IMR-90 (cell line): ENCODE results near the gene GRB10. TPM values are rescaled to one million over a fixed set of nuclear protein-coding genes. Genes with fewer than 3 reads are reported as not detected.

ENCODE experiments used
- ATAC-seq: fragments of 200-7000 bp; cut with Tn5 transposase; 2 replicates; pipeline ENCODE4 v1.9.1; 2020; ENCODE audit warnings: low read depth, mild to moderate bottlenecking, moderate library complexity
- BruUV-seq: library from RNA; stranded (reverse); fragments of 400-500 nt; replicated peaks from 2 replicates; lab custom pipeline; 2021; lab: Mats Ljungman, UMichigan
- CTCF ChIA-PET: fragments of 300-600 bp; formaldehyde crosslinking; extraction: SDS; loops from one replicate; lab custom pipeline; 2021; ENCODE audit warnings: antibody characterized with exemption; lab: Yijun Ruan, JAX
- POLR2A ChIA-PET: fragments of 300-600 bp; sonication (Branson Sonifier 250); formaldehyde crosslinking; loops from one replicate; lab custom pipeline; 2022; ENCODE audit warnings: antibody characterized with exemption; ENCODE audit not compliant: unreplicated experiment; lab: Charles Lee
- DNase-seq: peaks from one replicate; pipeline ENCODE4 v3.0.0; 2013
- H2AFZ ChIP-seq: replicated peaks from 2 replicates; pipeline ENCODE3; 2013; ENCODE audit warnings: low read length, mild to moderate bottlenecking; ENCODE audit not compliant: poor library complexity
- H2AK5ac ChIP-seq: 2 replicates; pipeline ENCODE4 v1.6.1; 2013; ENCODE audit warnings: low read depth, low read length, inconsistent platforms
- H2AK9ac ChIP-seq: replicated peaks from 2 replicates; pipeline ENCODE3; 2013; ENCODE audit warnings: mild to moderate bottlenecking, low read depth, low read length, moderate library complexity; ENCODE audit not compliant: poor library complexity
- H2BK120ac ChIP-seq: 2 replicates; pipeline ENCODE4 v1.6.1; 2013; ENCODE audit warnings: low read depth, low read length, inconsistent platforms
- H2BK15ac ChIP-seq: 3 replicates; pipeline ENCODE4 v1.6.1; 2013; ENCODE audit warnings: low read depth, low read length, inconsistent platforms
- H2BK20ac ChIP-seq: 2 replicates; pipeline ENCODE4 v1.6.1; 2013; ENCODE audit warnings: low read depth, mild to moderate bottlenecking, inconsistent platforms, low read length, moderate library complexity
- H2BK5ac ChIP-seq: 2 replicates; pipeline ENCODE4 v1.6.1; 2013; ENCODE audit warnings: mild to moderate bottlenecking, low read depth, low read length, inconsistent platforms; ENCODE audit not compliant: poor library complexity, severe bottlenecking
- H3K14ac ChIP-seq: replicated peaks from 2 replicates; pipeline ENCODE4 v1.6.1; 2013; ENCODE audit warnings: low read depth, low read length, inconsistent platforms
- H3K18ac ChIP-seq: 2 replicates; pipeline ENCODE4 v1.6.1; 2013; ENCODE audit warnings: low read depth, low read length, control low read depth
- H3K23ac ChIP-seq: 2 replicates; pipeline ENCODE4 v1.6.1; 2013; ENCODE audit warnings: low read depth, low read length, inconsistent platforms
- H3K27ac ChIP-seq: 2 replicates; pipeline ENCODE4 v1.5.1; 2013; ENCODE audit warnings: mild to moderate bottlenecking, control low read depth, low read length; ENCODE audit not compliant: insufficient read depth
- H3K27me3 ChIP-seq: 2 replicates; pipeline ENCODE4 v1.6.1; 2013; ENCODE audit warnings: low read length; ENCODE audit not compliant: control insufficient read depth, insufficient read depth
- H3K36me3 ChIP-seq: 2 replicates; pipeline ENCODE4 v1.6.1; 2013; ENCODE audit warnings: low read length, mixed read lengths; ENCODE audit not compliant: control insufficient read depth, insufficient read depth
- H3K4ac ChIP-seq: 2 replicates; pipeline ENCODE4 v1.6.1; 2013; ENCODE audit warnings: low read depth, low read length, inconsistent platforms
- H3K4me1 ChIP-seq: 2 replicates; pipeline ENCODE4 v1.6.1; 2013; ENCODE audit warnings: low read length, mixed read lengths; ENCODE audit not compliant: control insufficient read depth, insufficient read depth
- H3K4me2 ChIP-seq: 2 replicates; pipeline ENCODE4 v1.6.1; 2013; ENCODE audit warnings: low read depth, mild to moderate bottlenecking, control low read depth, low read length, moderate library complexity
- H3K4me3 ChIP-seq: 2 replicates; pipeline ENCODE4 v1.5.1; 2013; ENCODE audit warnings: low read depth, mild to moderate bottlenecking, control low read depth, low read length, moderate library complexity; ENCODE audit not compliant: insufficient read depth
- H3K56ac ChIP-seq: 2 replicates; pipeline ENCODE4 v1.6.1; 2013; ENCODE audit warnings: low read length, inconsistent platforms; ENCODE audit not compliant: insufficient read depth; ENCODE audit errors: extremely low read depth
- H3K79me1 ChIP-seq, 2 experiments: 2 replicates each; pipeline ENCODE4 v1.6.1; 2013; ENCODE audit warnings: low read length in 2 of 2, inconsistent platforms in 1 of 2, low read depth in 1 of 2
- H3K9ac ChIP-seq: 2 replicates; pipeline ENCODE4 v1.6.1; 2013; ENCODE audit warnings: low read depth, low read length, control low read depth
- H3K9me1 ChIP-seq: 2 replicates; pipeline ENCODE4 v1.6.1; 2013; ENCODE audit warnings: low read length, inconsistent platforms; ENCODE audit not compliant: insufficient read depth
- H3K9me3 ChIP-seq: 2 replicates; pipeline ENCODE4 v1.6.1; 2013; ENCODE audit warnings: low read length; ENCODE audit not compliant: control insufficient read depth, insufficient read depth
- H4K20me1 ChIP-seq: 2 replicates; pipeline ENCODE4 v1.6.1; 2013; ENCODE audit warnings: low read length, inconsistent platforms; ENCODE audit not compliant: insufficient read depth
- H4K5ac ChIP-seq: 2 replicates; pipeline ENCODE4 v1.6.1; 2013; ENCODE audit warnings: mild to moderate bottlenecking, low read depth, low read length, control low read depth
- H4K8ac ChIP-seq, 2 experiments: 2 replicates each; pipeline ENCODE4 v1.6.1; 2013; ENCODE audit warnings: low read depth in 2 of 2, low read length in 2 of 2, control low read depth in 1 of 2, inconsistent platforms in 1 of 2
- H4K91ac ChIP-seq: 2 replicates; pipeline ENCODE4 v1.6.1; 2013; ENCODE audit warnings: low read depth, low read length, inconsistent platforms; ENCODE audit not compliant: insufficient read depth
- BHLHE40 ChIP-seq: fragments of 150-350 bp; IDR thresholded peaks from 2 replicates; pipeline ENCODE4 v1.6.1; 2016; ENCODE audit warnings: mild to moderate bottlenecking, low read depth, low read length
- CEBPB ChIP-seq: IDR thresholded peaks from 2 replicates; pipeline ENCODE4 v1.6.1; 2012; ENCODE audit warnings: low read depth, low read length, improper control_type of control experiment
- CHD1 ChIP-seq: IDR thresholded peaks from 2 replicates; pipeline ENCODE4 v1.6.1; 2012; ENCODE audit warnings: low read depth, low read length, improper control_type of control experiment
- CTCF ChIP-seq: conservative IDR thresholded peaks from 2 replicates; pipeline ENCODE4 v1.5.1; 2012; ENCODE audit warnings: mild to moderate bottlenecking, low read depth, low read length, improper control_type of control experiment
- ELK1 ChIP-seq: fragments of 150-350 bp; IDR thresholded peaks from 2 replicates; pipeline ENCODE4 v1.6.1; 2016; ENCODE audit warnings: low read depth, mild to moderate bottlenecking, low read length, moderate library complexity, borderline replicate concordance
- FOS ChIP-seq: fragments of 150-350 bp; IDR thresholded peaks from 2 replicates; pipeline ENCODE4 v1.6.1; 2016; ENCODE audit warnings: low read depth, low read length
- MAFK ChIP-seq: IDR thresholded peaks from 2 replicates; pipeline ENCODE4 v1.6.1; 2012; ENCODE audit warnings: low read depth, low read length, improper control_type of control experiment
- MAZ ChIP-seq: IDR thresholded peaks from 2 replicates; pipeline ENCODE4 v1.6.1; 2012; ENCODE audit warnings: low read depth, mild to moderate bottlenecking, low read length, improper control_type of control experiment, moderate library complexity, borderline replicate concordance
- MXI1 ChIP-seq: IDR thresholded peaks from 2 replicates; pipeline ENCODE4 v1.6.1; 2012; ENCODE audit warnings: low read depth, mild to moderate bottlenecking, low read length, moderate library complexity, borderline replicate concordance
- NFE2L2 ChIP-seq: fragments of 150-350 bp; IDR thresholded peaks from 2 replicates; pipeline ENCODE4 v1.6.1; 2016; ENCODE audit warnings: low read depth, mild to moderate bottlenecking, low read length
- POLR2A ChIP-seq: IDR thresholded peaks from 2 replicates; pipeline ENCODE4 v1.6.1; 2012; ENCODE audit warnings: mild to moderate bottlenecking, low read depth, low read length
- RAD21 ChIP-seq: IDR thresholded peaks from 2 replicates; pipeline ENCODE4 v1.6.1; 2012; ENCODE audit warnings: low read length, improper control_type of control experiment
- RCOR1 ChIP-seq: IDR thresholded peaks from 2 replicates; pipeline ENCODE4 v1.6.1; 2012; ENCODE audit warnings: mild to moderate bottlenecking, low read length, improper control_type of control experiment; ENCODE audit not compliant: insufficient replicate concordance
- RFX5 ChIP-seq: IDR thresholded peaks from 2 replicates; pipeline ENCODE4 v1.8.0; 2012; ENCODE audit warnings: low read depth, mild to moderate bottlenecking, low read length, moderate library complexity
- SMC3 ChIP-seq: fragments of 150-350 bp; IDR thresholded peaks from 2 replicates; pipeline ENCODE4 v1.6.1; 2016; ENCODE audit warnings: low read depth, mild to moderate bottlenecking, antibody characterized with exemption, low read length, moderate library complexity
- USF2 ChIP-seq: fragments of 150-350 bp; IDR thresholded peaks from 2 replicates; pipeline ENCODE4 v1.6.1; 2017; ENCODE audit warnings: mild to moderate bottlenecking, antibody characterized with exemption, low read length, low read depth
- WGBS, 2 experiments: methylation state at CpG; one replicate each; pipeline versions ENCODE4 v1.1.5 to v1.1.7; 2013; ENCODE audit warnings: missing lambda C conversion rate in 2 of 2; ENCODE audit not compliant: insufficient read length in 1 of 2; ENCODE audit errors: extremely low coverage in 2 of 2; 5-methylcytosine and 5-hydroxymethylcytosine counted together
- dilution Hi-C: fragments of 300-500 bp; cut with HindIII; formaldehyde crosslinking; loops from one replicate; pipeline ENCODE4 v1.14.3; 2018; ENCODE audit warnings: low sequenced_read_pairs; ENCODE audit not compliant: unreplicated experiment
- in situ Hi-C: fragments of 300-500 bp; cut with MboI; formaldehyde crosslinking; loops from 3 replicates; pipeline ENCODE4 v1.14.3; 2019; ENCODE audit warnings: low sequenced_read_pairs, inconsistent platforms, mixed read lengths
- intact Hi-C: fragments of 100-400 bp; cut with micrococcal nuclease; formaldehyde crosslinking; loops from 2 replicates; pipeline ENCODE4 v1.10.0; 2022
- polyA plus RNA-seq, 3 experiments: library from polyadenylated mRNA; depleted of rRNA; stranded (reverse); fragments of >200 nt; gene quantifications; 2 replicates each; pipeline ENCODE4 v1.2.3, GENCODE V29; 2012; ENCODE audit warnings: low replicate concordance in 1 of 3
- total RNA-seq: library from RNA; depleted of rRNA; stranded (reverse); fragments of >200 nt; gene quantifications from 2 replicates; pipeline ENCODE4 v1.2.3, GENCODE V29; 2012

Gene GRB10
- total and polyA plus RNA-seq, 2 of the 4 experiments (the other 2 are of a cell fraction): 6.3 to 15.1 TPM

GRCh38 chr7:50669890-50670289 lies 112.8 kb downstream of the GRB10 start:
- WGBS, 2 experiments: no CpG with 5 or more reads among the region's 3 CpGs
- H2BK20ac ChIP-seq: no peak overlapping the region
- dilution Hi-C loops: no loop called here
- no peak overlapping the region for H4K91ac ChIP-seq
- no peak for TF ChIP-seq FOS
- TF ChIP-seq USF2: no peak
- TF ChIP-seq RAD21: no peak
- no peak for TF ChIP-seq POLR2A
- no peak for TF ChIP-seq CTCF
- no peak for TF ChIP-seq MXI1
- TF ChIP-seq RCOR1: no peak
- TF ChIP-seq RFX5: no peak
- TF ChIP-seq ELK1: no peak
- no peak for TF ChIP-seq MAZ
- no peak for TF ChIP-seq SMC3
- TF ChIP-seq NFE2L2: no peak
- TF ChIP-seq CHD1: no peak
- TF ChIP-seq MAFK: no peak
- no peak for TF ChIP-seq BHLHE40
- no peak for TF ChIP-seq CEBPB
- H2BK15ac ChIP-seq: no peak overlapping the region
- ATAC-seq: no peak
- no peak overlapping the region for H3K18ac ChIP-seq
- peaks cover 16 to 22% of the 10 kb centered on the region in 2 experiments for H3K79me1 ChIP-seq
- H2AFZ ChIP-seq: no peak overlapping the region
- H3K4ac ChIP-seq: no peak overlapping the region
- H3K4me1 ChIP-seq: peaks cover 4% of the 10 kb centered on the region
- CTCF ChIA-PET: no interaction called here
- peaks cover 38% of the 10 kb centered on the region for H4K20me1 ChIP-seq
- no peak overlapping the region for H2BK5ac ChIP-seq
- no peak overlapping the region for H3K27ac ChIP-seq
- H3K27me3 ChIP-seq: no peaks in the 10 kb centered on the region
- H3K36me3 ChIP-seq: peaks cover 37% of the 10 kb centered on the region
- no peak overlapping the region for H2AK9ac ChIP-seq
- no peak overlapping the region for H2AK5ac ChIP-seq
- H3K14ac ChIP-seq: no peak overlapping the region
- H3K9me3 ChIP-seq: no peaks in the 10 kb centered on the region; the same call in 1 of the 2 replicates
- no peak overlapping the region for H3K9ac ChIP-seq
- H3K9me1 ChIP-seq: peaks cover 13% of the 10 kb centered on the region; the same call in 1 of the 2 replicates
- no peak for DNase-seq
- POLR2A ChIA-PET: no interaction called here
- intact Hi-C loops: no loop called here
- H4K5ac ChIP-seq: no peak overlapping the region
- no peak overlapping the region for H3K23ac ChIP-seq
- no peak overlapping the region for H2BK120ac ChIP-seq
- H3K4me3 ChIP-seq: no peak overlapping the region
- H3K4me2 ChIP-seq: no peak overlapping the region
- BruUV-seq: no TSS peak
- no peak overlapping the region for H3K56ac ChIP-seq
- in situ Hi-C loops: no loop called here
- no peak overlapping the region for H4K8ac ChIP-seq
